ENCODE data around the gene CAMK1D.
A peak's percentile ranks its signal among the peaks of the same experiment; 100 is the strongest.
"Not testable (repeated sequence)": the region's sequence is repeated elsewhere in the genome, so short reads cannot be mapped to it uniquely, and the experiment has no call there.

Gene CAMK1D

DNA sequence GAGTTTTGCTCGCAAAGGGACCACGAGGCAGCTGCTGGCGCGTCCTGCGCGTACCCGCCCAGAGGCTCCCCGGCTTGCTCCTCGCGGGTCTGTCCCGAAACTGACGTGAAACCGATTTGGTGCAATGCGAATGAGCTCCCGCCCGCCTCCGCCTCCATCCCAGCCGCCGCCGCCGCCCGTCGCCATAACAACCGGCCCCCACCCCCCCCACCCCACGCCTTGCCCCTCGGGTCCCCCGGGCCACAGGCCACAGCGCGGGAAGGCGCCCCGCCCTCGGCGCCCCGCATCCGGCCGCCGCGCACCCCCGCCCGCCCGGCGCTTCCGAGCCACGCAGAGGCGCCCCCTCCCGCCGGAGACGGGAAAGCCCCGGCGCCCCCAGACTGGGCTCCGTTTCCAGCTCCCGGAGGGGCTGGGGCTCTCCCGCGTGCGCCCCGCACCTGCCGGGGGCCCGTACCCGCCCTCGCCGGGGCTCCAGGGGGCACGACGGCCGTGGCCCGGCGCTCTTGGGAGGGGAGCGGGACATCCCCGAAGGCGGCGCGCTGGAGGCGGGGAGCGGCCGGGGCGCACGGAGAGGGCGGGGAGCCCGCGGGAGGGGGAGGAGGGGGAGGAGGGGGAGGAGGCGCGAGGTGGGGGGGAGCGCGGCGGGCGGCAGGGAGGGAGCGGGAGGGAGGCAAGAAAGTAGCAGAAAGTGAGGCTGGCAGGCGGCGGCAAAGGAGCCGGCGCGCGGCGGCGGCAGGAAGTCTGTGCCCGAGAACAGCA is at the start of gene CAMK1D:
CAMK1D (plus strand) TSS at position 678 of the 759 bp plus-strand sequence.
- peak; percentile 73 for DNase-seq (ENCODE audit: low read depth)

DNA sequence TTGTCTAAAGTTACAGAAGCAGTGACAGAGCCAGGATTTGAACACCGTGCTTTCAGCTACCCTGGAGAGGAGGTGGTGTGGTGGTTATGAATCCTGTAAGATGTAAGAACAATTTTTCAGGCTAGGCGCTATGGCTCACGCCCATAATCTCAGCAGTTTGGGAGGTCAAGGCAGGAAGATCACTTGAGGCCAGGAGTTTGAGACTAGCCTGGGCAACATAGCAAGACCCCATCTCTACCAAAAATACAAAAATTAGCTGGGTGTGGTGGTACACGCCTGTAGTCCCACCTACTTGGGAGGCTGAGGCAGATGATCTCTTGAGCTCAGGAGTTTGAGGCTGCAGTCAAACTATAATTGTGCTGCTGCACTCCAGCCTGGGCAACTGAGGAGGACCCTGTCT is 48.3 kb upstream of the CAMK1D start:
- DNase-seq (ENCODE audit: low read depth): not testable (repeated sequence)

DNA sequence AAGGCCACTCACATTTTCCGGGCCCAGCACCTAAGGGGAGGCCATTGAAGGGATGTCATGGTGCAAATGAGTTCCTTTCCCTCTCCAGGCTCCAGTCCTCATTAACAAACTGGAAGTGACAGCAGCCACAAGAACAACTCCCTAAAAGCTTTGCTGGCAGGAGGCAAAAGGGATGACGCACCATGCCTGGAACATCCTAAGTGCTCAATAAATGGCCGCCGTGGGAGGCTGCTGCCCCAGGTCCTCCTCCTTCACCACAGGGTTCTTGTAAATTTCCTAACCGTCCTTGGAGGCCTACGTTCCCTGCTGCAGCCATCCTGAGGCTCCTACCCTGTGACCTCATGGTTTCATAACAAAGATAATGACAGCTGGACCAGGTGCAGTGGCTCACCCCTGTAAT is 41.3 kb upstream of the CAMK1D start:
- DNase-seq (ENCODE audit: low read depth): no peak

DNA sequence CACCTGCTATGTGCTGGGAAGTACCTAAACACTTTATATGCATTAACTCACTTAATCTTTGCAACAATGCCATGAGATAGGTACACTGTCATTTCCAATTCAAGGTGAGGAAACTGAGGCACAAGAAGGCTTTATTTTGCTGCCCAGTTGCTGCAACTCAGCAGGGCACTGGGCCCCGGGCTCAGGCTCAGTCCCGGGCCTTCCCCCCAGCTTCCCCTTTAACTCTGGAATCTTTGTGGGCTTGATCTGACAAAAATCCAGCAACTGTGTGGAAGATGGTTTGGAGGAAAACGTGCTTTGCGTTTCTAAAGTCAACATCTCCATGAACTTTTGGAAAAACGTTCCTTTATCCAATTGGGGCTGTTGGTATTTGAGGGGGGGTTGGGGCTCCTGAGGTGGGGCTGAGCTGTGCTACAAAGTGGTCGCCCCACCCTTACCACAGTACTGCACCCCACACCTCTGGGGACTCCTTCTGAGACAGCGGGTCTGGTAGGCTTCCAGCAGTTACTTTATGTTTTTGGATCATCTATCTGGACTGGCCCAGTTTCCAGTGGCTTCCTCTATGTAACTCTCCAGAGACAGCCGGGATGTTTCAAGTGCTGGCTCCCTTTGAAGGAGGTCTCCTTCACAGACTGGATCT is 40.5 kb upstream of the CAMK1D start:
- no peak for DNase-seq (ENCODE audit: low read depth)

DNA sequence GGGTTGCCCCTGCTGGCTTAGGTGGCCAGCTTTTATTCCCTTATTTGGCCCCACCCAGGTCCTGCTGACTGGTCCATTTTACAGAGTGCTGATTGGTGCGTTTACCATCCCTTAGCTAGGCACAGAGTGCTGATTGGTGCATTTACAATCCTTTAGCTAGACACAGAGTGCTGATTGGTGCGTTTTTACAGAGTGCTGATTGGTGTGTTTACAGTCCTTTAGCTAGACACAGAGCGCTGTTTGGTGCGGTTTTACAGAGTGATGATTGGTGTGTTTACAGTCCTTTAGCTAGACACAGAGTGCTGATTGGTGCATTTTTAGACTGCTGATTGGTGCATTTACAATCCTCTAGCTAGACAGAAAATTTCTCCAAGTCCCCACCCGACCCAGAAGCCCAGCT is 39.6 kb upstream of the CAMK1D start:
- not testable (repeated sequence) for DNase-seq (ENCODE audit: low read depth)

DNA sequence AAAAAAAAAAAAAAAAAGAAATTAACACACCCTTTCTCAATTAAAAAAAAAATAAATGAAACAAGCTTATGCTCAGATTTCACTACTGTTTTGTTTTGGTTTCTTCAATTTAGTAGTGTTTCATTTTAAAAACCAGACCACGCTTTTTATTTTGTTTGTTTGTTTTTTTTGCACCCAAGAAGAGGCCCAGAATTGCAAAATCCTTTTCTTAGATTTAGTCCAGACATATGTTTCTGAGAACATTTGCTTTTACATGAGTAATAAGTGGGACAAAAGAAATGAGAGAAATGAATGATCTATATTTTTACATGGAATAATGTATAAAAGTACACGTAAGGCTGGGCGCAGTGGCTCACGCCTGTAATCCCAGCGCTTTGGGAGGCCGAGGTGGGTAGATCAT is 34.5 kb upstream of the CAMK1D start:
- no peak for DNase-seq (ENCODE audit: low read depth)

DNA sequence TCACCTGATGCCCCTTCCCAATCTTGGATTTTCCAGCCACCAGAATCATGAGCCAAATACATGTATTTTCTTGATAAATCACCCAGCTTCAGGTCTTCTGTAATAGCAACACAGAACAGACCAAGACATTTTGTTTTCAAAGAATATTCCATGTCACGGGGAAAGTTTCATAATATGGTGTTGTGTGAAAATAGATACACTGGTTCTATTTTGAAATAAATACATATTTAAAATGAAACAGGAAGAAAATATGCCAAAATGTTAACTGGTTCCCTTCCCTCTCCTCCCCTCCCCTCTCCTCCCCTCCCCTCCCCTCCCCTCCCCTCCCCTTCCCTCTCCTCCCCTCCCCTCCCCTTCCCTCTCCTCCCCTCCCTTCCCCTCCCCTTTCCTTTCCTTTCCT is 30.3 kb upstream of the CAMK1D start:
- DNase-seq (ENCODE audit: low read depth): no peak

DNA sequence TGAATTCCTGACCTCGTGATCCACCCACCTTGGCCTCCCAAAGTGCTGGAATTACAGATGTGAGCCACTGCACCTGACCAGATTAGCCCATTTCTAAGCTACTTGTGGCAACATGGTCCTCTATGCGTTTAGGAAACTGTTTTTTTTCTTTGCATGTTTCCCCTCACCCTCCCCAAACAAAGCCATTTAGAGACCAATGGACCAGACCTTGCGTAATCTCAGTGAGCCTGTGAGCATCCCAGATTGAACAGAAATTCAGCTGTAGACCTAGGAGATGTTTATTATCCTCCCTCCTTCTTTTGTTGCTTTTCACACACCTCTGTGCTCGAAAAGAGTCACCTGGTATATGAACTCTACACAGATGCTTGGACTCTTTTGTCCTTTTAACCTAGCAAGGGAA is 28.5 kb upstream of the CAMK1D start:
- DNase-seq (ENCODE audit: low read depth): no peak

DNA sequence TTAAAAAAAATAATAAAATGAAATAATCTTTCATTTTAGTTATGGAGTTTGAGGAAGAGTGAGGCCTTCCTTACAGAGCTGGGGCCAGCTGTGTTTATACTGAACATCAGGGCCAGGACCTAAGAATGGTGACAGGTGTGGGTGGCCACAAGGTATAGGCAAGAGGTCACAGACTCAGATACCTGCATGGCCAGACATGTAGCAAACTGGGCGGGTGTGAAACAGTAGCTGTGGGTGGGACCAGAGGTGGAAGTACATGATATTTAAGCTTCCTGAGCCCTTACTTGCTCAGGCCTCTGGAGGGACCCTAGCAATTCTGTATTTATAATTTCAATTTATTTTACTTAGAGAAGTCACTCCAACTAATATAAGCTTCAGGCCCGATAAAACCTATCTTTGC is 27.7 kb upstream of the CAMK1D start:
- DNase-seq (ENCODE audit: low read depth): no peak

DNA sequence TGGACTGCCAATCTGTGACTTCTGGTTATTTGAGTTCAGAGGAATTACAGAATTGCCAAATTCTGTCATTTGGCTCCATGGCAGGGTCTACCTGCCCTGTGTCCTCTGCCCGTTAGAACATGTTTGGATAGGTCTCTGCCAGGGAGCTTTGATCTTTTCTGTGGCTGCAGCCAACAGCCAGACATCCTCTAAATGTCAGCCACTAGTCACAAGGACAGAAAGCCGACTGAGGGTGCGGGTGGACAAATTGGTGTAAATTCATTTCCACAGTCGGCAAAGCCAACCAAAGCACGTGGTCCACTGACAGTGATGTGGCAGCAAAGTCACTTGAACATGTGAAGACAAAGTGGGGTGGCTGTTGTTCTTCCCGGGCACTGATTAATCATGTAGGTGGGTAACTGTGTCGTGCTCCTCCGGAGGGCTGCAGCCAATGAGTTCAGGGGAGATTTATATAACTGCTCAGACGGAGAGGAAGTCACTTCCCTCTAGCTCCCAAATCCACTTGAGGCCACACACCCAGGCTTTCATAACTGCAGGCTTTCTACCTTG is 26.7 kb upstream of the CAMK1D start:
- DNase-seq (ENCODE audit: low read depth): no peak

DNA sequence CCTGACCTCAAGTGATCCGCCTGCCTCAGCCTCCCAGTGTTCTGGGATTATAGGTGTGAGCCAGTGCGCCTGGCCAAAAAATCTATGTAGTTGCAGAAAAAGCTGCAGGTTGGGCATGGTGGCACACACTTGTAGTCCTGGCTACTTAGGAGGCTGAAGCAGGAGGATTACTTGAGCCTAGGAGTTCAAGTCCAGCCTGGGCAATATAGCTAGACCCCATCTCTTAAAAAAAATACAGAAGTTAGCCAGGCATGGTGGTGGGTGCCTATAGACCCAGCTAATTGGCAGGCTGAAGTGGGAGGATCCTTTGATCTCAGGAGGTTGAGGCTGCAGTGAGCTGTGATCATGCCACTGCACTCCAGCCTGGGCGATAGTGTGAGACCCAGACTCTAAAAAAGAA is 24.8 kb upstream of the CAMK1D start:
- no peak for DNase-seq (ENCODE audit: low read depth)

DNA sequence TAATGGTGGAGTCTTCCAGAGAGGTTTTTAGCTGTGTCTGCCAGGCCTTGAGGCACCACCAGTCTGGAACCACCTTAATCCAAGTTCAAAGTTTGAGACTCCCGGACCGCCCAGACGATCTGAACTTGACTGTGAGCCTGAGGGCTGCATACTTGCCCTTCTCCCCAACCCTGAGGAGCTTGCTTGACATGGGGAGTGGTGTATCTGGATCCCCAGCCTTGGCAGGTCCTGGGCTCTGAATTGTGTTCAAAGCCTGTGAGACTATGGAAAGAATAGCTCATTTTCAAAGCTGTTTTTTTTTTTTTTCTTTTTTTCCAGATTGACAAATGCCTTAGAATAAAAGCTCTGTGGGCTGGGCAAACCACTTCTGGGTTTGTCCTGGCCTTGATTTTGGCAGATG is 22.3 kb upstream of the CAMK1D start:
- no peak for DNase-seq (ENCODE audit: low read depth)

DNA sequence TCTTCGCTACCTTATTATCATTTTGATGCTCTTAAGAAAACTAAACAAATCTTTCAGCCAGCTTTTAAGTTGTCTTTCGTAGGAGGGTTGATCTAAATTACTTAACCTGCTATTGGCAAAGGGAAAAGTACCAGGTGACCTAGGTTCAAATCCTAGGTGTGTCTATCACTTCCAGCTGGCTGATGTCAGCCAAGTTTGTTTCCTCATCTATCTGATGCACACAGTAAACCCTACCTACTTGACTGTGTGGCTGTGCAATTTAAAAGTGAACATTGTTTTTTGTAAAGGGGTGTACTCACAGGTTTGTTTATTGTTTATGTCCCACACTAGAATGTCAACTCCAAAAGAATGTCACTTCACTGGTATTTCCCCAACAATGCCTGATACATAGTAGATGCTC is 21.9 kb upstream of the CAMK1D start:
- no peak for DNase-seq (ENCODE audit: low read depth)

DNA sequence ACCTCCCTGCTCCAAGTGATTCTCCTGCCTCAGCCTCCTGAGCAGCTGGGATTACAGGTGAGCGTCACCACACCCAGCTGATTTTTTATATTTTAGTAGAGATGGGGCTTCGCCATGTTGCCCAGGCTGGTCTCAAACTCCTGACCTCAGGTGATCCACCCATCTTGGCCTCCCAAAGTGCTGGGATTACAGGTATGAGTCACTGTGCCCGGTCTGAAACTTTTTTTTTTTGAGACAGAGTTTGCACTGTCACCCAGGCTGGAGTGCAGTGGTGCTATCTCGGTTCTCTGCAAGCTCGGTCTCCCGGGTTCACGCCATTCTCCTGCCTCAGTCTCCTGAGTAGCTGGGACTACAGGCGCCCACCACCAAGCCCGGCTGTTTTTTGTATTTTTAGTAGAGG is 21.0 kb upstream of the CAMK1D start:
- not testable (repeated sequence) for DNase-seq (ENCODE audit: low read depth)

DNA sequence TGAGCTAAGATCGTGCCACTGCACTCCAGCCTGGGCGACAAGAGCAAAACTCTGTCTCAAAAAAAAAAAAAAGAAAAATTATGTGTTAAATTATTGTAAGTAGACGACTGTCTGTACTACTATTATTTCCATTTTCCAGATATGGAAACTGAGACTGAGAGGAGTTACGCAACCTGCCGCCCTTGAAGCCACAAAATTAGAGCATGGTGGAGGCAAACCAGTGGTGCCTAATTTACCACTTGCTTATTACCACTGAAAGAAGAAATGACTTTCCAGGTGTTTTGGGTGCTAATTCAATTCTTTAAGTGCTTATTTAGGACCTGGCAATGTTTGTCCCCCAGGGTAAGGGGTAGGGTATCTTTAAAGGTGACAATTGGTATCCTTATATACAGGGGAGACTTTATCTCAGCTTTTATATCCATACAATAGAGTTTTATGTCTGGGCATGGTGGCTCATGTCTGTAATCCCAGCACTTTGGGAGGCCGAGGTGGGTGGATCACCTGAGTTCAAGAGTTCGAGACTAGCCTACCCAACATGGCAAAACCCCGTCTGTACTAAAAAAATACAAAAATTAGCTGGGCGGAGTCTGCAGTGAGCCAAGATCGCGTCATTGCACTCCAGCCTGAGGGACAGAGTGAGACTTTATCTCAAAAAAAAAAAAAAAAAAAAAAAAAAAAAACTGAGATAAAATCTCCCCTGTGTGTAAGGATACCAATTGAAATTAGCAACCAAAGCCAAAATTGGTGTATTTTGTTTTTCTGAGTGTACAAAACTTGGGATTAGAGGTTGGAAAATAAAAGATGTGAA is 16.6 kb upstream of the CAMK1D start:
- DNase-seq (ENCODE audit: low read depth): peak; percentile 15

DNA sequence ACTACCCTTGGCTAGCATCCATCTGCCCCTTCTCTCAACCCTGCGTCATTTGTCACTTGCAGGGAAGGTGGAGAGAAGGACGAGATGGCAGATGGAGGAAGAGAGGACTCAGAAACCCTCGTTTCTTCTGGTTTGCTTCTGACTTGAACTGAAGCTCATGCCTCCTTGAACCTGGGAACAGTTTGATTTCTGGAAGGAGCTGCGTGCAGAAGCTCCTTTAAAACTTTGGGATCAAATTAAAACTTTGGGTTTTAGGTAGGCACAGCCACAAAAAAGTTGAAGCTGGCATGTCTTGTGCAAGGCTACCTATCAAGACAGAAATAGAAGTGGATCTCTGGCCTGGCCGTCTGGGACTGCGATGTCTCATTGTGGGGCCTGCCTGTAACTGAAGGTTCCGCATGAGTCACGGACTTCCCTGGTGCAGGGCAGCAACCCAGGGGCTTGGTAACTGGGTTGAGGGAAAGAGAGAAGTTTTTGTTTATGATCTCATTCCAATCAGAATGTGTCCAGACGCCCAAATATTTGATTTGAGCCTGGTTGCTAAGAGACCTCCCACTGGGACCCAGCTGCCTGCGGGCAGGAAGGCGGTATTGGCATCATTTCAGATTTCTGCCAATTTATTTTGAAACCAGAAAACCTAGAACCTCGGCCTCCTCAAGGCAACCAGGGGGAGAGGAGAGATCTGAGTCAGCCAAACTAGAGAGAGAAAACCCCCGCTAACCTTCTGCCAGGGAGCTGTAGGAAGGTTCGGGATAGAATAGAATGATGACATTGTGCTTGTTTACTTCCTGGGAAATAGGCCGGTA is 15.8 kb upstream of the CAMK1D start:
- peak; percentile 97 for DNase-seq (ENCODE audit: low read depth)

DNA sequence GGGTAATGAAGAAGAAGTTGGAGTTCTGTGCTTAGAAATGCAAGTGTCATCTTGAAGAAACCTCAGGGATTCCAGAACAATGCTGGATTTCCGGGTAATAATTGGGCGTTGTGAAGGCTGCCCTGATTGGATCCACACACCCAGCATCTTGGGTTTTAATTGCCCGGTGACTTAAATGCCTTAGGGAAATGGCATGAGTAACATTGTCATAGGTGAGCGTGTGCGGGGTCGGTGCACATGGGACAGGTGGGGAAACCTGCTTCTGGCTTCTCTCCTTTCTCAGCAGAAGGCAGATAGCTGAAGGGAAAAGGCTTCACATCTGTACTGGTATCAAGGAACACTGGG is 15.2 kb upstream of the CAMK1D start:
- no peak for DNase-seq (ENCODE audit: low read depth)

DNA sequence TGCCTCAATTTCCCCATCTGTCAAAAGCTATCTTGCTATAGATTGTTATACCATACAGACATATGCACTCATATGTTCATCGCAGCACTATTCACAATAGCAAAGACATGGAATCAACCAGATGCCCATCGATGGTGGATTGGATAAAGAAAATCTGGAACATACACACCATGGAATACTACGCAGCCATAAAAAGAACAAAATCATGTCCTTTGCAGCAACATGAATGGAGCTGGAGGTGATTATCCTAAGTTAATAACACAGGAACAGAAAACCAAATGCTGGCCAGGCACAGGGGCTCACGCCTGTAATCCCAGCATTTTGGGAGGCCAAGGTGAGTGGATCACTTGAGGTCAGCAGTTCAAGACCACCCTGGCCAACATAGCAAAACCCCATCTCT is 14.2 kb upstream of the CAMK1D start:
- not testable (repeated sequence) for DNase-seq (ENCODE audit: low read depth)

DNA sequence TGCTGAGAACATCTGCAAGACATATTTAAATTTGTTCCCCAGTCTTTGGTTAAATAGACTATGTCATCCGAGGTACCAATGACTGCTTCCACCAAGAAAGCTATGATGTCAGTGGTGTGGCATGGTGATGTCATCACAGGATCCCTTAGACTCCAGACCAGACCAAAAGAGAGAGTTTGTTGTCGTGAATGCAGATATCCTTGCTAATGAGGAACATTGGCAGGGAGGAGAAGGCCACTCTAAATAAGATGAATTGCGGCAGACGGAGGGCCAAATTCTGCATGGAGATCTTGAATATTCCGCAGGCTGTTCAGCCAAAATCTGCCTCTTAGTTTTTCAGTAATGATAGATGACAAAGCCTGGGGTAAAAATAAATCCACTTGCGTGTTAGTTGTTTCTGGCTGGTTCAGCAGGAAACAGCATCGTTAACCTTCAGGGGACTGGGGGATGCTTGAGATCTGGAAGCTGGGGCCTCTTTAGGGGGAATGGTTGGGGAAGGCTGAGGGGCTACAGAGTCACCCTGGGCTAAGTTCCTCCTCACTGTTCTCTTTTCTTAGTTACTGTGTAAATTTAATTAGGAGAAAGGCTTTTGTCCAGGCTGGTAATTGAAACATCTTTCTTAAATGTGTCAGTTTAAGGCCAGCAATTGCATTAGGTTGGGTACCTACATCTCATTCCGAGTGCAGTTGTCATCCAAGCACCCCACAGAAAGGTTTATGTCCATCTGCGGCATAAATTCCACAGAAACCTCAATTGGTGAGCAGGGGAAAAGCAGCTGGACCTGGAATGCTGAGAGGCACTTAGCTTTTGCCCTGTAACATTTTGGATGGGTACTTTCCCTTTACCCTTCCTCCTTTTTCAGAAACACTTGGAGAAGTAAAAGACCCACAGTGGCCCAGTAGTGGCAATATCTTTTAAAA is 11.6 kb upstream of the CAMK1D start:
- DNase-seq (ENCODE audit: low read depth): peak; percentile 42

DNA sequence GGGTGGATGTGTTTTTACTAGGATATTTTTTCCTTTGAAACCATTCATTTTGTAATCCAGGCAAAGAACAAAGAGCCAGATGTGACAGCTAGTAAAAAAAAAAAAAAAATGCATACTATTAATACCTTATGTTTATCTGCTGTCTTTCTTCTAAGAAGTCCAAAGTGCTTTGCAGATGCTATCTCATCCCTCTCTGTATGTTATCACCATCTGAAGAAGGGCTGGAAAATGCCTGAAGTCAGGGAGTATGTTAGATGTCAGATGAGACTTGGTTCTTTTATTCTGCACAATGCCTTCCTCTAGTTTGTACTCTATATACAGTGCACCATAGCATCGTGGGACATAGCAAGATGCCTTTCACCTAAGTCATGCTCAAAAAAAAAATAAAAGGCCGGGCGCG is 10.4 kb upstream of the CAMK1D start:
- DNase-seq (ENCODE audit: low read depth): peak; percentile 12

DNA sequence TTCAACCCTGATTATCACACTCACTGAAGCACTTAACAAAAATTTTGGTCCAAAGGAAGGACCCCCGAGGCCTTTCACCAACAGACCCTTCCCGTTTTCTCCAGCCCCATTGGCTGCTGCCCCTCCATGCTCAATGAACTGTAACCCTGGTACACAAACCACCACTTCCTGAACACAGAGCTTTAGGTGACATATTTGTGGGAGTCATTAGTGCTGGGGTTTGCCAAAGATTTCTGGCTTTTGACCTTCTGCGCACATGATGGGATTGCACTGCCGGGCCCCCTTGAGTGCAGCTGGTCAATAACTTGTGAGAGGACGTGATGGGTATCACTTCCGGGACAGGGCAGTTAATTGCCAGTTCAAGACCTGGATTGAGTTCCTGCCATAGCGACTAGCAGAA is 9.0 kb upstream of the CAMK1D start:
- no peak for DNase-seq (ENCODE audit: low read depth)

Measured in EH (cell line).